Measurements from ENCODE around the gene PPP2R5B.

PPP2R5B gene

GRCh38 chr11:64905516-64906313 is 18.8 kb upstream of the PPP2R5B start:
- H3K27ac ChIP-seq: no peak overlapping the region
- no peak for DNase-seq (ENCODE audit: low read depth, low spot score)

GRCh38 chr11:64906314-64906635 is 18.2 kb upstream of the PPP2R5B start:
- H3K27ac ChIP-seq: no peak overlapping the region
- DNase-seq (ENCODE audit: low read depth, low spot score): no peak

- H3K27ac ChIP-seq: no peak overlapping the region
- no peak for DNase-seq (ENCODE audit: low read depth, low spot score)
Measured at GRCh38 chr11:64908766-64909165, 15.7 kb upstream of the PPP2R5B start.

- H3K27ac ChIP-seq: no peak overlapping the region
- no peak for DNase-seq (ENCODE audit: low read depth, low spot score)
Measured at GRCh38 chr11:64909653-64910343, 14.7 kb upstream of the PPP2R5B start.

- no peak for DNase-seq (ENCODE audit: low read depth, low spot score)
- no peak overlapping the region for H3K27ac ChIP-seq
Measured at GRCh38 chr11:64910451-64911093, 13.9 kb upstream of the PPP2R5B start.

- no peak overlapping the region for H3K27ac ChIP-seq
- DNase-seq (ENCODE audit: low read depth, low spot score): no peak
Measured at GRCh38 chr11:64911142-64911541, 13.3 kb upstream of the PPP2R5B start.

GRCh38 chr11:64911689-64912088 is 12.8 kb upstream of the PPP2R5B start:
- no peak for DNase-seq (ENCODE audit: low read depth, low spot score)
- no peak overlapping the region for H3K27ac ChIP-seq

GRCh38 chr11:64913171-64913727 is 11.2 kb upstream of the PPP2R5B start:
- DNase-seq (ENCODE audit: low read depth, low spot score): no peak
- H3K27ac ChIP-seq: no peak overlapping the region

- no peak overlapping the region for H3K27ac ChIP-seq
Measured at GRCh38 chr11:64914123-64914522, 10.4 kb upstream of the PPP2R5B start.

GRCh38 chr11:64915376-64915887 is 9.1 kb upstream of the PPP2R5B start:
- no peak for DNase-seq (ENCODE audit: low read depth, low spot score)
- peak overlapping the region; percentile 60 for H3K27ac ChIP-seq

More at GRCh38 chr11:64914123-64914522, 10.4 kb upstream of the PPP2R5B start:
- DNase-seq (ENCODE audit: low read depth, low spot score): no peak

GRCh38 chr11:64916040-64916774 is 8.3 kb upstream of the PPP2R5B start:
- no peak for DNase-seq (ENCODE audit: low read depth, low spot score)
- H3K27ac ChIP-seq: peak overlapping the region; percentile 60

GRCh38 chr11:64916775-64917662 is 7.5 kb upstream of the PPP2R5B start, which contains the start of gene ATG2A:
ATG2A (minus strand) TSS chr11:64917209; CDS start chr11:64917135, 74 bp downstream.
- peak within 1 kb of the TSS; percentile 60 for H3K27ac ChIP-seq

GRCh38 chr11:64917663-64917995 is 6.9 kb upstream of the PPP2R5B start:
- DNase-seq (ENCODE audit: low read depth, low spot score): no peak

More at GRCh38 chr11:64916775-64917662, 7.5 kb upstream of the PPP2R5B start, which contains the start of gene ATG2A:
- DNase-seq (ENCODE audit: low read depth, low spot score): peak; percentile 95

GRCh38 chr11:64918017-64918416 is 6.5 kb upstream of the PPP2R5B start:
- H3K27ac ChIP-seq: peak overlapping the region; percentile 51
- DNase-seq (ENCODE audit: low read depth, low spot score): no peak

More at GRCh38 chr11:64917663-64917995, 6.9 kb upstream of the PPP2R5B start:
- H3K27ac ChIP-seq: peak overlapping the region; percentile 51

GRCh38 chr11:64919627-64920026 is 4.9 kb upstream of the PPP2R5B start:
- no peak overlapping the region for H3K27ac ChIP-seq
- DNase-seq (ENCODE audit: low read depth, low spot score): no peak

- DNase-seq (ENCODE audit: low read depth, low spot score): no peak
- H3K27ac ChIP-seq: no peak overlapping the region
Measured at GRCh38 chr11:64920124-64920523, 4.4 kb upstream of the PPP2R5B start.

GRCh38 chr11:64921384-64921783 is 3.1 kb upstream of the PPP2R5B start:
- no peak for DNase-seq (ENCODE audit: low read depth, low spot score)
- no peak overlapping the region for H3K27ac ChIP-seq

- no peak for DNase-seq (ENCODE audit: low read depth, low spot score)
- no peak overlapping the region for H3K27ac ChIP-seq
Measured at GRCh38 chr11:64923151-64923661, 1.3 kb upstream of the PPP2R5B start.

- no peak for DNase-seq (ENCODE audit: low read depth, low spot score)
Measured at GRCh38 chr11:64924910-64925284, 408 bp downstream of the PPP2R5B start.

More at GRCh38 chr11:64924910-64925284, 408 bp downstream of the PPP2R5B start:
- peak overlapping the region; percentile 80 for H3K27ac ChIP-seq
